H1 (cell line): Measurements from ENCODE around the gene MYO15A. TPM values are rescaled to one million over a fixed set of nuclear protein-coding genes. Genes with fewer than 3 reads are reported as not detected.

Experiments used
- PHF8 ChIP-seq: fragments of 200-600 bp; sonication (generic); conservative IDR thresholded peaks from 2 replicates; pipeline ENCODE4 v1.7.1; 2012; ENCODE audit warnings: low read depth, mild to moderate bottlenecking, inconsistent platforms, low read length, moderate library complexity
- polyA plus RNA-seq, 7 experiments: library from polyadenylated mRNA; depleted of rRNA in 3 of 7; stranded (reverse) in 5 of 7; unstranded in 2 of 7; fragments of >200 nt in 5 of 7; fragments of 200-250 nt in 2 of 7; gene quantifications; 1 replicate in 5 of 7; 2 replicates in 1 of 7; 4 replicates in 1 of 7; pipeline versions ENCODE4 v1.2.1 to v1.2.3, GENCODE V29; 2011 to 2013; ENCODE audit warnings: missing spikeins in 2 of 7, mixed read lengths in 2 of 7
- total RNA-seq: library from RNA; stranded (reverse); fragmentation: NEBNext Ultra II Directional; extraction: Animal tissue kit (Norgen Biotek cat#: 25700); gene quantifications from 2 replicates; pipeline ENCODE4 v1.2.1, GENCODE V29; 2021

The MYO15A gene
- total and polyA plus RNA-seq, 2 of the 8 experiments (the other 6 are each of a cell fraction or from before 2014, with no cell fraction given) = 1.6 to 4.2 TPM

DNA sequence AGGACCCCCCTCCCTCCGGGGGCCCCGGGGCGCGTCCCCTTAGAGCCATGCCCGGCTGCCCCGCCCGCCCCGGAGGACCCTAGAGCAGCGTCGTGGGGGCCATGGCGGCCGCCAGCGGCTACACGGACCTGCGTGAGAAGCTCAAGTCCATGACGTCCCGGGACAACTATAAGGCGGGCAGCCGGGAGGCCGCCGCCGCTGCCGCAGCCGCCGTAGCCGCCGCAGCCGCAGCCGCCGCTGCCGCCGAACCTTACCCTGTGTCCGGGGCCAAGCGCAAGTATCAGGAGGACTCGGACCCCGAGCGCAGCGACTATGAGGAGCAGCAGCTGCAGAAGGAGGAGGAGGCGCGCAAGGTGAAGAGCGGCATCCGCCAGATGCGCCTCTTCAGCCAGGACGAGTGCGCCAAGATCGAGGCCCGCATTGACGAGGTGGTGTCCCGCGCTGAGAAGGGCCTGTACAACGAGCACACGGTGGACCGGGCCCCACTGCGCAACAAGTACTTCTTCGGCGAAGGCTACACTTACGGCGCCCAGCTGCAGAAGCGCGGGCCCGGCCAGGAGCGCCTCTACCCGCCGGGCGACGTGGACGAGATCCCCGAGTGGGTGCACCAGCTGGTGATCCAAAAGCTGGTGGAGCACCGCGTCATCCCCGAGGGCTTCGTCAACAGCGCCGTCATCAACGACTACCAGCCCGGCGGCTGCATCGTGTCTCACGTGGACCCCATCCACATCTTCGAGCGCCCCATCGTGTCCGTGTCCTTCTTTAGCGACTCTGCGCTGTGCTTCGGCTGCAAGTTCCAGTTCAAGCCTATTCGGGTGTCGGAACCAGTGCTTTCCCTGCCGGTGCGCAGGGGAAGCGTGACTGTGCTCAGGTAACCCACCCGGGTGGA, 75.8 kb downstream of the MYO15A start (continued):
- TF ChIP-seq PHF8 = no peak
